Activated T-cell treated with anti-CD3 and anti-CD28 coated beads, Interleukin-2, amount 50 U/mL, for 72 hours (primary cell): ENCODE data around the gene DOCK2. TPM values are rescaled to one million over a fixed set of nuclear protein-coding genes. Genes with fewer than 3 reads are reported as not detected.
"Not testable (repeated sequence)": the region's sequence is repeated elsewhere in the genome, so short reads cannot be mapped to it uniquely, and the experiment has no call there.

ENCODE experiments used
- ATAC-seq, 2 donors: fragments of 150-1000 bp; cut with Tn5 transposase; replicated peaks in 1 of 2; 2 replicates each; pipeline ENCODE4 v1.10.0; 2021; ENCODE audit warnings: moderate library complexity in 2 of 2, mild to moderate bottlenecking in 1 of 2
- DNase-seq, 2 donors: peaks; one replicate each; pipeline ENCODE4 v3.0.0; 2021 to 2022; ENCODE audit warnings: mixed read lengths in 1 of 2
- H3K27ac Mint-ChIP-seq: one replicate; pipeline ENCODE4 v1.8.0; 2022; ENCODE audit warnings: mild to moderate bottlenecking, moderate library complexity, mixed read lengths
- H3K27me3 Mint-ChIP-seq: one replicate; pipeline ENCODE4 v1.8.0; 2022; ENCODE audit warnings: low read depth, mixed read lengths
- H3K36me3 Mint-ChIP-seq, 2 donors: one replicate each; pipeline ENCODE4 v1.8.0; 2022; ENCODE audit warnings: mixed read lengths in 2 of 2, mild to moderate bottlenecking in 1 of 2; ENCODE audit not compliant: insufficient read depth in 2 of 2
- H3K4me1 Mint-ChIP-seq: one replicate; pipeline ENCODE4 v1.8.0; 2022; ENCODE audit warnings: low read depth, mixed read lengths
- H3K4me3 Mint-ChIP-seq, 2 donors: one replicate each; pipeline ENCODE4 v1.8.0; 2022; ENCODE audit warnings: mild to moderate bottlenecking in 2 of 2, mixed read lengths in 2 of 2, moderate library complexity in 2 of 2
- H3K9me3 Mint-ChIP-seq, 2 donors: one replicate each; pipeline ENCODE4 v1.8.0; 2022; ENCODE audit warnings: mixed read lengths in 2 of 2
- total RNA-seq, 2 donors: library from RNA; stranded (reverse); gene quantifications; one replicate each; pipeline ENCODE4 v1.2.3, GENCODE V29; 2022

The DOCK2 gene
- total RNA-seq, 2 donors from 2014 or later = 242 to 245 TPM

- H3K36me3 Mint-ChIP-seq = peaks cover 13 to 14% of the 10 kb centered on the region in 2 donors
- H3K4me3 Mint-ChIP-seq = no peak overlapping the region
- DNase-seq (no peak), ATAC-seq (no peak)
- H3K27ac Mint-ChIP-seq = no peak overlapping the region
- H3K9me3 Mint-ChIP-seq = no peaks in the 10 kb centered on the region
- no peaks in the 10 kb centered on the region for H3K27me3 Mint-ChIP-seq
- H3K4me1 Mint-ChIP-seq = no peaks in the 10 kb centered on the region
Measured at GRCh38 chr5:169760229-169760628, 123.2 kb downstream of the DOCK2 start.

GRCh38 chr5:169762338-169763095, 125.4 kb downstream of the DOCK2 start:
- no peak for DNase-seq
- no peaks in the 10 kb centered on the region for H3K4me1 Mint-ChIP-seq
- no peak for ATAC-seq
- no peaks in the 10 kb centered on the region for H3K27me3 Mint-ChIP-seq
- peak overlapping the region; percentile 46 for H3K27ac Mint-ChIP-seq
- no peak overlapping the region for H3K4me3 Mint-ChIP-seq
- no peaks in the 10 kb centered on the region for H3K9me3 Mint-ChIP-seq
- H3K36me3 Mint-ChIP-seq = peaks cover 17 to 30% of the 10 kb centered on the region in 2 donors

GRCh38 chr5:169763376-169764017, 126.4 kb downstream of the DOCK2 start:
- no peaks in the 10 kb centered on the region for H3K27me3 Mint-ChIP-seq
- peak overlapping the region; percentile 46 for H3K27ac Mint-ChIP-seq
- H3K4me1 Mint-ChIP-seq = peaks cover under 1% of the 10 kb centered on the region
- ATAC-seq (no peak), DNase-seq (no peak)
- no peak overlapping the region for H3K4me3 Mint-ChIP-seq
- peaks cover 17 to 26% of the 10 kb centered on the region in 2 donors for H3K36me3 Mint-ChIP-seq
- H3K9me3 Mint-ChIP-seq = no peaks in the 10 kb centered on the region

- Mint-ChIP-seq H3K27ac (no peak overlapping the region), H3K36me3 (peaks cover 17 to 26% of the 10 kb centered on the region in 2 donors), H3K9me3 (no peaks in the 10 kb centered on the region), H3K4me1 (peaks cover 5% of the 10 kb centered on the region), H3K27me3 (no peaks in the 10 kb centered on the region), H3K4me3 (no peak overlapping the region)
- ATAC-seq = no peak
- DNase-seq = no peak
Measured at GRCh38 chr5:169764018-169764378, 126.9 kb downstream of the DOCK2 start.

GRCh38 chr5:169765176-169765996, 128.3 kb downstream of the DOCK2 start:
- Mint-ChIP-seq H3K36me3 (peaks cover 17 to 26% of the 10 kb centered on the region in 2 donors), H3K4me3 (no peak overlapping the region), H3K27me3 (no peaks in the 10 kb centered on the region), H3K27ac (no peak overlapping the region), H3K9me3 (no peaks in the 10 kb centered on the region), H3K4me1 (peaks cover 13% of the 10 kb centered on the region)
- ATAC-seq = no peak
- no peak for DNase-seq

- Mint-ChIP-seq H3K36me3 (peaks cover 14 to 30% of the 10 kb centered on the region in 2 donors), H3K4me1 (peaks cover 13% of the 10 kb centered on the region)
- not testable (repeated sequence) for DNase-seq, ATAC-seq, H3K4me3 Mint-ChIP-seq, H3K27ac Mint-ChIP-seq, H3K27me3 Mint-ChIP-seq, H3K9me3 Mint-ChIP-seq
Measured at GRCh38 chr5:169766943-169767342, 129.9 kb downstream of the DOCK2 start.

GRCh38 chr5:169767938-169768337, 130.9 kb downstream of the DOCK2 start:
- H3K27me3 Mint-ChIP-seq = no peaks in the 10 kb centered on the region
- peaks cover 13 to 30% of the 10 kb centered on the region in 2 donors for H3K36me3 Mint-ChIP-seq
- H3K4me1 Mint-ChIP-seq = peaks cover 13% of the 10 kb centered on the region
- no peak overlapping the region for H3K27ac Mint-ChIP-seq
- no peak for ATAC-seq
- no peak overlapping the region for H3K4me3 Mint-ChIP-seq
- DNase-seq = no peak
- no peaks in the 10 kb centered on the region for H3K9me3 Mint-ChIP-seq

GRCh38 chr5:169768416-169768815, 131.3 kb downstream of the DOCK2 start:
- Mint-ChIP-seq H3K27ac (no peak overlapping the region), H3K9me3 (no peaks in the 10 kb centered on the region), H3K4me3 (no peak overlapping the region), H3K4me1 (peaks cover 13% of the 10 kb centered on the region), H3K27me3 (no peaks in the 10 kb centered on the region), H3K36me3 (peaks cover 13 to 30% of the 10 kb centered on the region in 2 donors)
- ATAC-seq (no peak), DNase-seq (no peak)

- H3K4me3 Mint-ChIP-seq = no peak overlapping the region
- DNase-seq = no peak
- no peak overlapping the region for H3K27ac Mint-ChIP-seq
- no peaks in the 10 kb centered on the region for H3K27me3 Mint-ChIP-seq
- H3K36me3 Mint-ChIP-seq = peaks cover 8 to 28% of the 10 kb centered on the region in 2 donors
- peak; percentile 25 for ATAC-seq
- peaks cover 13% of the 10 kb centered on the region for H3K4me1 Mint-ChIP-seq
- no peaks in the 10 kb centered on the region for H3K9me3 Mint-ChIP-seq
Measured at GRCh38 chr5:169770109-169770508, 133.0 kb downstream of the DOCK2 start.

- no peak overlapping the region for H3K27ac Mint-ChIP-seq
- peaks cover 3 to 13% of the 10 kb centered on the region in 2 donors for H3K36me3 Mint-ChIP-seq
Measured at GRCh38 chr5:169772256-169772655, 135.2 kb downstream of the DOCK2 start.

GRCh38 chr5:169772688-169773087, 135.6 kb downstream of the DOCK2 start:
- Mint-ChIP-seq H3K36me3 (peaks cover 2 to 11% of the 10 kb centered on the region in 2 donors), H3K4me1 (peaks cover 13% of the 10 kb centered on the region), H3K9me3 (no peaks in the 10 kb centered on the region), H3K27ac (no peak overlapping the region), H3K4me3 (no peak overlapping the region), H3K27me3 (no peaks in the 10 kb centered on the region)
- no peak for DNase-seq
- no peak for ATAC-seq

More at GRCh38 chr5:169772256-169772655, 135.2 kb downstream of the DOCK2 start:
- peaks cover 13% of the 10 kb centered on the region for H3K4me1 Mint-ChIP-seq
- no peaks in the 10 kb centered on the region for H3K9me3 Mint-ChIP-seq
- no peak for DNase-seq
- H3K27me3 Mint-ChIP-seq = no peaks in the 10 kb centered on the region
- H3K4me3 Mint-ChIP-seq = no peak overlapping the region
- no peak for ATAC-seq

- Mint-ChIP-seq H3K36me3 (peaks cover 0 to 6% of the 10 kb centered on the region in 2 donors), H3K27me3 (no peaks in the 10 kb centered on the region), H3K27ac (no peak overlapping the region), H3K4me3 (no peak overlapping the region), H3K4me1 (peaks cover 10% of the 10 kb centered on the region), H3K9me3 (no peaks in the 10 kb centered on the region)
- ATAC-seq (no peak), DNase-seq (no peak)
Measured at GRCh38 chr5:169777159-169777558, 140.1 kb downstream of the DOCK2 start.
